Loucy (cell line): Measurements from ENCODE around the gene SHOC2.

Source experiments
- EZH2phosphoT487 ChIP-seq: fragments of 200-600 bp; IDR thresholded peaks from 2 replicates; pipeline ENCODE4 v1.6.1; 2018; ENCODE audit warnings: antibody characterized with exemption, mild to moderate bottlenecking, moderate library complexity, borderline replicate concordance
- TF ChIP-seq, protein P1 (sequence below): fragments of 200-600 bp; sonication (generic); conservative IDR thresholded peaks from 2 replicates; pipeline ENCODE4 v1.5.1; 2014; ENCODE audit warnings: mild to moderate bottlenecking, antibody characterized with exemption, low read length

DNA sequence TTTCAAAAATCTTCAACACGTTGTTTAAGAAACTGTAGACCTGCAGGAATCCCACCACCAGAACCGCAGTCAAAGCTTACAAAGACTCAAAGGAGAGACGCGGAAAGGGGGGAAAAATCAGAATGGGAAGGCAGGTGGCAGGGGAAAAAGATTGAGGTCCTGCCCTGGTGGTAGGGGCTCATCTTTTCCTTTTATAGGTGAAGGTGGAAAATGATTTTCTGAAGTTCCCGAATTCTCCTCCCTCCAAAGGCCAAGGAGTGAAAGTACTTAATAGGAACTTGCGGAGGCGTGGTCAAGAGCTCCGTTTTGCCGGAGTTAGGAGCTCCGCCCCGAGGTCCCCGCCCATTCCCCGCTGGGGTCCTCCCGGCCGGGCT, 1.1 kb upstream of the SHOC2 start:
- TF ChIP-seq, protein P1, sequence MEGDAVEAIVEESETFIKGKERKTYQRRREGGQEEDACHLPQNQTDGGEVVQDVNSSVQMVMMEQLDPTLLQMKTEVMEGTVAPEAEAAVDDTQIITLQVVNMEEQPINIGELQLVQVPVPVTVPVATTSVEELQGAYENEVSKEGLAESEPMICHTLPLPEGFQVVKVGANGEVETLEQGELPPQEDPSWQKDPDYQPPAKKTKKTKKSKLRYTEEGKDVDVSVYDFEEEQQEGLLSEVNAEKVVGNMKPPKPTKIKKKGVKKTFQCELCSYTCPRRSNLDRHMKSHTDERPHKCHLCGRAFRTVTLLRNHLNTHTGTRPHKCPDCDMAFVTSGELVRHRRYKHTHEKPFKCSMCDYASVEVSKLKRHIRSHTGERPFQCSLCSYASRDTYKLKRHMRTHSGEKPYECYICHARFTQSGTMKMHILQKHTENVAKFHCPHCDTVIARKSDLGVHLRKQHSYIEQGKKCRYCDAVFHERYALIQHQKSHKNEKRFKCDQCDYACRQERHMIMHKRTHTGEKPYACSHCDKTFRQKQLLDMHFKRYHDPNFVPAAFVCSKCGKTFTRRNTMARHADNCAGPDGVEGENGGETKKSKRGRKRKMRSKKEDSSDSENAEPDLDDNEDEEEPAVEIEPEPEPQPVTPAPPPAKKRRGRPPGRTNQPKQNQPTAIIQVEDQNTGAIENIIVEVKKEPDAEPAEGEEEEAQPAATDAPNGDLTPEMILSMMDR = peak; percentile 20; the same call in 1 of the 2 replicates
- TF ChIP-seq EZH2phosphoT487 = no peak
